Activated CD8-positive, alpha-beta memory T cell treated with anti-CD3 and anti-CD28 coated beads, Interleukin-2, amount 50 U/mL, for 1 hour (primary cell): ENCODE results near the gene ENPP6.
"Not testable (repeated sequence)": the region's sequence is repeated elsewhere in the genome, so short reads cannot be mapped to it uniquely, and the experiment has no call there.

Experiments used
- DNase-seq: peaks from one replicate; pipeline ENCODE4 v3.0.0-alpha.2; 2020; ENCODE audit errors: extremely low read depth

ENPP6 gene

GRCh38 chr4:184148738-184149637, 68.7 kb downstream of the ENPP6 start:
- no peak for DNase-seq

DNA sequence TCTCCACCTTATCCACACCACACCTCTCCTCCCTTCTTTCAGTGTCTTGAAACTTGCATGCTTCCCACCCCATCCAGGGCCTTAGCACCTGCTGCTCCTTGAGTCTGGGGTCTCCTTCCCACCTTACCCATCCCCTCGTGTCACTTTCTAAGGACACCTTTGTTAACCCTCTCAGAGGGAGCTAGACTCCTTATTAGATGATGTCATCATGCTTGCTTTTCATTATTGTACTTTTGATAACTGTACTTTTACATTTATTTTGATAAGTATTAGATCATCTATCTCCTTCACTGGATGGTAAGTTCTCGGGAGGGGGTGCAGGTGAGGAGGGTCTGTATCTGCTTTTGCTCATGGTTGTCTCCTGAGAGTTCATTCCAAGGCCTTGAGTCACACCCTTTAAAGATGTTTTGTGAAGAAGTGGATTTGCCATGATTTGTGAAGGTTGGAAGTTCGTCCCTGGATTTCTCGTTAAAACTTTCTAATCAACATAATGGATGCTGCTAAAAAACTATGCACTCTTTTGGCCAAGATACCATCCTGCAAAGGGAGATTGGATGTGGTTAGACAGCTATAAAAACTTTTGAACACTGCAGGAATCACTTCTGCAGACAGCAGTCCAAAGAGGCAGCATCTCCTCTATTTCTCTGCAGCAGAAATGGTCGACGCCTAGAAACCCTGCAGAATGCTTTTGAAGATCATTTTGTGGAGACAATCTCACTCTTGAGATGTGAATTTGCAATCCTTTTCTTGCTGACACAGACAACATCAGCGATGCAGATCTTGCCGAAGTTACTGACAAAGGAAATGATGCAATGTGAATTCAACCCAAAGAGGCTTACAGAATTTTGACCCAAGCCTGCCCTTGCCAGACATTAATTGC, 69.6 kb downstream of the ENPP6 start:
- no peak for DNase-seq

- DNase-seq: no peak
Measured at GRCh38 chr4:184146951-184147350, 70.7 kb downstream of the ENPP6 start.

GRCh38 chr4:184145596-184145995, 72.1 kb downstream of the ENPP6 start:
- DNase-seq: no peak

GRCh38 chr4:184143770-184144564, 73.7 kb downstream of the ENPP6 start:
- no peak for DNase-seq

DNA sequence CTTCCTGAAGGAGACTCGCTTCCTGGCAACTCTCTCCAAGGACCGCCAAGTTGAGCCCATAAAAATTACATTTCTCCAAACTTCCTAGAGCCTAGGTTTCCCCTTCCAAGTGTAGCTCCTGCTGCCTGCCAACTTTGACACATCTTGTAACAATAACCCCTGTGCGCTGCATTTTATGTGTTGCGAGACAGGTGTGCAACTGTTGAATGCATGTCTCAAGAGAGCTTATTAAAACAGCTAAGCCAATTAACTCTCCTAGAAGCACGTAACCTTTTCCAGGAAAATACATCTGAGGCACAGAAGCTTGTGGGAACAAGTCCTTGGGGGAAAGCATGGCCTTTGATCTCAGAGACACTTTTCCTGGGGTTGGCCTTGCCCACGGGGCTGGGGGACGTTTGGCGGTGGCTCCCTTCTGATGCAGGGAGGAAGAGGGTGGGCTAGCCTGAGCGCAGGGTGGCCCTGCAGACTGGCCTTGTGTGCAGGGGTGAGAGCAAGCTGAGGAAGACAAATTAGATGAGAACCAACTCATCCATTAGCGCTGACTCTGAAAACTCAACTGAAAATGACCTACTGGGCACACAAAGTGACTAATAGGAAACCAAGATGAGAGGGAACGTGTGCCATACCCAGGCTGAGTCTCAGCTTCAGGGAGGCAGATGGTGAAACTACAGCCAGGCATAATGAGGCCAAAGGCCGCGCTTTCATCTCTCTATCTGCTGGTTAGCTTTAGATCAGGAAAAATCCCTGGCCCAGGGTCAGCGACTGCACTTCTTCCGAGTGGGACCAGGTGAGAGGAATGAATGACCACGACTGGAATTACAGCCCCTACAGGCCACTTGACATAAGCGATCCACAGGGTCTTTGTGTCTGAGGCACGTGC, 75.3 kb downstream of the ENPP6 start:
- no peak for DNase-seq

GRCh38 chr4:184140901-184141300, 76.8 kb downstream of the ENPP6 start:
- DNase-seq: not testable (repeated sequence)

GRCh38 chr4:184136525-184136924, 81.1 kb downstream of the ENPP6 start:
- no peak for DNase-seq

GRCh38 chr4:184126800-184127199, 90.9 kb downstream of the ENPP6 start:
- DNase-seq: no peak

- DNase-seq: no peak
Measured at GRCh38 chr4:184122631-184123408, 94.9 kb downstream of the ENPP6 start.

GRCh38 chr4:184120549-184121127, 97.0 kb downstream of the ENPP6 start:
- no peak for DNase-seq

DNA sequence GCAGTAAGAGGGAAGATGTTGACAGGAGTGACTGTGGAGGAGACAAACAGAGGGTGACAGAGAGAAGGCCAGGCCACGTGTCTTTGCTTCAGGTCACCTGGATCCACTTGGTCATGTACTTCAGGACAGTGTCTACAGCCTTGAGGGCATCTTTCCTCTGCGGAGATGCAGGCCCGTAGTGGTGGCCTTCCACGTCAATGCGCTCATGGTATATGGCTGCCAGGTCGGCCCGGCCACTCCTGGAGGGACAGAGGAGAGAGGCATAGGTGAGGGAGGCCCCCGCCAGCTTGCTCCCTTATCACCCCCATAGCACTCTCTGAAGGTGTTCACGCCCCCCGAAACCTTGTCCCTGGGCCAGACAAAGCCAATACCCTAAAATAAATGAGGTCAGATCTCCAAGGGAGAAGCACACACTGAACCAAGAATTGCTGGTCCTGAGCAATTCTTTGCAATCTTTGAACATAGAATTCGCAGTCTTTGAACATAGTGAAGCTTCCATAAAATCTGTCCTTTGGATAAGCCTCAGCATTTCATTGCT, 99.9 kb downstream of the ENPP6 start:
- no peak for DNase-seq

GRCh38 chr4:184115399-184115798, 102.3 kb downstream of the ENPP6 start:
- DNase-seq: no peak

DNA sequence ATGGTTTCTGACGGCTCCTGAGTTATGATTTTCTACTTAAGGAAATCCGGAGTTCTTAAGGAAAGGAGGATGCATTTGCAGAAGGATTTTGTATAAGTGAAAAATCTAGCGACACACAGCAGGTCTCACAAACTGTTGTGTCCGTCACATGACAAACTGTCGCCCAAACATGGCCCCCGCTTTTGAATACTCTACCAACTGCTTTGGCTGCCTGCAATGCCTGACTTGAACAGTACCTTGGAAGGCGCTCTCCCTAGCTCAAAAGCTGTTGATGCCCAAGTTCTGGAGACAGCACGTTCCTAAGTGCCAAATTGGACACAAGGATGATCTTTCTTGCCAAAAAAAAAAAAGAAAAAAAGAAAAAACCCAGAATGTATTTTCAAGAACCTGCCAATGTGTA, 103.2 kb downstream of the ENPP6 start:
- DNase-seq: no peak

GRCh38 chr4:184112006-184112550, 105.6 kb downstream of the ENPP6 start:
- no peak for DNase-seq

DNA sequence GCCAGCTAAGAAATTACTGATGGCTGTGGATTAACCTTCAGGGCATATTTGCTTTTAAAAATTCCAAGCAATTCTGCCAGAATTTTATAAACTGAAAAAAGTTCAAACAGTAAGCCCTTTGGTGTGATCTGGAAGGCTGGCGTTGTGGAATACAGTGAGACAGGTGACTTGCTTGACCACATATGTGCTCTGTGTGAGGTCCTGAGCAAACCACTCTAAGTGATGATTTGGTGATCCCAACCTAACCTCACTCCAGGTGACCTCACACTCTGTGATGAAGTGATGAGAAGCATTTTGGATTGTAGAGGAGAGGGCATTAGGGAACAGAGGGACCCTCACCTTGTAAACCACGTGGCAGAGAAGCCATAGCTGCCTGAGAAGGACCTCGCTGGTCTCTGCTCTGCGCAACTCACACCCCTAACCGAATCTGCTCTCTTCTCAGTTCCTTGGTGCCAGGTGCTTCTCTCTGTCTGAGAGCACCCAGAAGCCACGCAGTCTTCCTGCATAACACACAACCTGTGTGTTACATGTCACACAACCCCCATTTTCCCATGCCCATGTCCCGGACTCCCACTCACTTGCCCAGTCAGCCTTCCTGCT, 106.3 kb downstream of the ENPP6 start:
- DNase-seq: no peak

GRCh38 chr4:184110452-184111224, 107.0 kb downstream of the ENPP6 start:
- DNase-seq: no peak

- no peak for DNase-seq
Measured at GRCh38 chr4:184108006-184108501, 109.6 kb downstream of the ENPP6 start.
